MM.1S (cell line): ENCODE measurements around the gene POLD3.

Experiments
- CTCF ChIP-seq: fragments of 300-600 bp; sonication (generic); IDR thresholded peaks from 2 replicates; pipeline ENCODE4 v1.5.1; 2016; ENCODE audit warnings: antibody characterized with exemption, low read length, mixed read lengths
- EZH2 ChIP-seq: fragments of 300-600 bp; sonication (generic); optimal IDR thresholded peaks from 2 replicates; pipeline ENCODE3; 2017; ENCODE audit warnings: low read depth, mild to moderate bottlenecking, antibody characterized with exemption, low read length, mixed read lengths
- EZH2phosphoT487 ChIP-seq: fragments of 300-600 bp; sonication (generic); IDR thresholded peaks from 2 replicates; pipeline ENCODE4 v1.6.1; 2018; ENCODE audit warnings: antibody characterized with exemption, low read length

GRCh38 chr11:74577624-74578396, 14.6 kb upstream of the POLD3 start:
- no peak for TF ChIP-seq CTCF
- no peak for TF ChIP-seq EZH2
- no peak for TF ChIP-seq EZH2phosphoT487
